Measurements from ENCODE around the gene TAAR6. TPM values are rescaled to one million over a fixed set of nuclear protein-coding genes. Genes with fewer than 3 reads are reported as not detected.
"Not testable (repeated sequence)": the region's sequence is repeated elsewhere in the genome, so short reads cannot be mapped to it uniquely, and the experiment has no call there.

Gene TAAR6
- polyA plus RNA-seq, 1 of the 3 experiments (the other 2 are of a cell fraction), result not detected

DNA sequence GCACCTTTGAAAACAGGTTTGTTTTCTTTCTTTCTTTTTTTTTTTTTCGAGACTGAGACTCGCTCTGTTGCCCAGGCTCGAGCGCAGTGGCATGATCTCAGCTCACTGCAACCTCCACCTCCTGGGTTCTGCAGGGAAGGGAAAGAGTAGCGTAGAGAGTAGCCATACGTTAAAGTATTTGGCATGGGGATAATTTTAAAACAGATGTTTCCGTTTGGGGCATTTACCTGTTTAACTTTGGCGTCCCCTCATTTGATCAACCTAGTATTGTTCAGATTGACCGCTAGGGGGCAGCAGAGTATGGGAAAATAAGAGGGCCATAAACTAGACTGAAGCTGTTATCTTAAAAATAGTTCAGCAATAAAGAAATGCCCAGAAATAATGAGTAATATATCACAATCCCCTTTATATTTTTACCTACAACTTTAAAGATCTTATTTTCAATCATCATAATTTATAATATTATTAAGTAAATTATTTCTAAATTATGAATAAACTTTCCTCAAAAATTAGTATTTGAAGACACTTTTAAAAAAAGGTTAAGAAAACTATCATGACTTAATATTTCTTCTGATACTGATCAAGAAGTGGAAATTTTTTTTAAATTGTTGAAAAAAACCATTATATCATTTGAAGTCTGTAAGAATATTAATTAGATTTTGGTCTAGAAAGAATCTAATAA lies 39.7 kb upstream of the TAAR6 start:
- peak; percentile 28 for DNase-seq
- CTCF ChIA-PET, result interaction anchor here (0.6 to 2.8 kb wide), 31 partner anchors 8 to 1039 kb away, joined by 3 to 33 read pairs (median 5); partner anchors contain the start of genes SLC18B1, STX7, TAAR6 and TAAR8
- Histone ChIP-seq H3K9me3 (no peaks in the 10 kb centered on the region), H3K4me1 (ENCODE audit: control insufficient read depth in 1 of 2, insufficient read depth in 2 of 2, low read depth in 1 of 2, low read length in 1 of 2) (no peaks in the 10 kb centered on the region), H3K27me3 (ENCODE audit: insufficient read depth) (peaks cover 22% of the 10 kb centered on the region; the same call in 1 of the 2 replicates), H3K79me2 (ENCODE audit: insufficient read depth) (no peaks in the 10 kb centered on the region), H2AFZ (ENCODE audit: low read depth) (0 out of 2 replicates have a peak overlapping the region, but pooled peaks have one; percentile 11), H3K9ac (no peak overlapping the region), H3K9me2 (no peaks in the 10 kb centered on the region), H3K27ac (ENCODE audit: low read depth in 2 of 2, low read length in 1 of 2) (no peak overlapping the region), H3K36me3 (replicated peaks in 1 of 2; ENCODE audit: control insufficient read depth in 1 of 2, insufficient read depth in 2 of 2, low read length in 1 of 2) (no peaks in the 10 kb centered on the region), H3K4me2 (peak overlapping the region; percentile 52; the same call in 1 of the 2 replicates), H3K4me3 (ENCODE audit: low read depth in 2 of 2, low read length in 1 of 2) (peak overlapping the region in 1 of 2 experiments; percentile 54; a peak in 1 of 4 replicates), H3F3A (replicated peaks; ENCODE audit: insufficient read depth) (no peaks in the 10 kb centered on the region), H4K20me1 (ENCODE audit: insufficient read depth) (no peaks in the 10 kb centered on the region)
- 20% methylated on average over 9 of the region's 9 CpGs for WGBS (ENCODE audit: low lambda C conversion rate)
- TF ChIP-seq RAD21 (IDR thresholded peaks at IDR 0.05; ENCODE audit: low read length) (peak; percentile 76), SMC3 (IDR thresholded peaks at IDR 0.05; ENCODE audit: low read depth, low read length) (peak; percentile 32; the same call in 1 of the 2 replicates), RXRA (IDR thresholded peaks at IDR 0.05; ENCODE audit: borderline replicate concordance, low read depth) (no peak), CHD2 (IDR thresholded peaks at IDR 0.05; ENCODE audit: low read length, partially characterized antibody) (no peak)
- TF ChIP-seq, protein P1, sequence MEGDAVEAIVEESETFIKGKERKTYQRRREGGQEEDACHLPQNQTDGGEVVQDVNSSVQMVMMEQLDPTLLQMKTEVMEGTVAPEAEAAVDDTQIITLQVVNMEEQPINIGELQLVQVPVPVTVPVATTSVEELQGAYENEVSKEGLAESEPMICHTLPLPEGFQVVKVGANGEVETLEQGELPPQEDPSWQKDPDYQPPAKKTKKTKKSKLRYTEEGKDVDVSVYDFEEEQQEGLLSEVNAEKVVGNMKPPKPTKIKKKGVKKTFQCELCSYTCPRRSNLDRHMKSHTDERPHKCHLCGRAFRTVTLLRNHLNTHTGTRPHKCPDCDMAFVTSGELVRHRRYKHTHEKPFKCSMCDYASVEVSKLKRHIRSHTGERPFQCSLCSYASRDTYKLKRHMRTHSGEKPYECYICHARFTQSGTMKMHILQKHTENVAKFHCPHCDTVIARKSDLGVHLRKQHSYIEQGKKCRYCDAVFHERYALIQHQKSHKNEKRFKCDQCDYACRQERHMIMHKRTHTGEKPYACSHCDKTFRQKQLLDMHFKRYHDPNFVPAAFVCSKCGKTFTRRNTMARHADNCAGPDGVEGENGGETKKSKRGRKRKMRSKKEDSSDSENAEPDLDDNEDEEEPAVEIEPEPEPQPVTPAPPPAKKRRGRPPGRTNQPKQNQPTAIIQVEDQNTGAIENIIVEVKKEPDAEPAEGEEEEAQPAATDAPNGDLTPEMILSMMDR (IDR thresholded peaks at IDR 0.05), result peak; percentile 88
- POLR2A ChIA-PET, result no interaction called here

DNA sequence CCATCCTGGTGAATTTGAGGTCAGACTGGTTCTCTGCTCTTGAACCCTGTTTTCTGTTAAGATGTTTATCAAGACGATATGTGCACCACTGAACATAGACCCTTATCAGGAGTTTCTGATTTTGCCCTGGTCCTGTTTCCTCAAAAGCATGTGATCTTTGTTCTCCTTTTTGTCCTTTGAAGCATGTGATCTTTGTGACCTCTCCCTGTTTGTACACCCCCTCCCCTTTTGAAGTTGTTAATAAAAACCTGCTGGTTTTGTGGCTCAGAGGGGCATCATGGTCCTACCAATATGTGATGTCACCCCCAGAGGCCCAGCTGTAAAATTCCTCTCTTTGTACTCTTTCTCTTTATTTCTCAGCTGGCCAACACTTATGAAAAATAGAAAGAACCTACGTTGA lies 35.6 kb upstream of the TAAR6 start:
- H3K9ac ChIP-seq; CTCF ChIA-PET; H3K4me2 ChIP-seq; H2AFZ ChIP-seq (ENCODE audit: low read depth); H3K79me2 ChIP-seq (ENCODE audit: insufficient read depth); H3K9me2 ChIP-seq; POLR2A ChIA-PET; H3K9me3 ChIP-seq; H3K27ac ChIP-seq (ENCODE audit: low read depth in 2 of 2, low read length in 1 of 2); H3F3A ChIP-seq (replicated peaks; ENCODE audit: insufficient read depth); H3K4me1 ChIP-seq (ENCODE audit: control insufficient read depth in 1 of 2, insufficient read depth in 2 of 2, low read depth in 1 of 2, low read length in 1 of 2); H3K36me3 ChIP-seq (replicated peaks in 1 of 2; ENCODE audit: control insufficient read depth in 1 of 2, insufficient read depth in 2 of 2, low read length in 1 of 2); DNase-seq; H4K20me1 ChIP-seq (ENCODE audit: insufficient read depth); H3K4me3 ChIP-seq (ENCODE audit: low read depth in 2 of 2, low read length in 1 of 2): not testable (repeated sequence)
- peaks cover 12% of the 10 kb centered on the region; the same call in 1 of the 2 replicates for H3K27me3 ChIP-seq (ENCODE audit: insufficient read depth)
- WGBS (ENCODE audit: low lambda C conversion rate), result 14% methylated on average over 2 of the region's 2 CpGs

DNA sequence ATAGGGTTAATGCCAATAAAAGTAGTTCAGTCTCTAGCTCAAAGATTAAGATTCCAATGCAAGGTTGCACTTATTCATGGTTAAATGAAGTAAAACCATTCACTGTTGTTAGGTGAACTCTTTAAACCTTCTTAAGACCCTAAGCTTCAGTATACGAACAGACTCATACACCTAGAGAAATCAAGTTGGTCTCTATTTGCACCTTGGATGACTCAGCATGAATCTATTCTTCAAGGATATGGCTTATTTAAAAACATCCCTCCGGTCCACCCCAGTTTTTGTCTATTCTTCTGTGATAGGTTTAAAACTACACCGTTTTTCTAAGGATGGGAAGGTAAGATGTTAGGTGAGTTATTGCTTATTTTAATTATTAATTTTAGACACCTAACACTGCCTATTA lies 33.0 kb upstream of the TAAR6 start:
- CTCF ChIA-PET, result interaction anchor here (2.4 kb wide), 1 partner anchor 257 kb away, joined by 7 read pairs; no protein-coding TSS in a partner anchor

More for the DNA sequence above, 33.0 kb upstream of the TAAR6 start:
- WGBS (ENCODE audit: low lambda C conversion rate), result 4% methylated on average over 3 of the region's 3 CpGs
- Histone ChIP-seq H3K4me1 (ENCODE audit: control insufficient read depth in 1 of 2, insufficient read depth in 2 of 2, low read depth in 1 of 2, low read length in 1 of 2) (no peaks in the 10 kb centered on the region), H3K9me3 (no peaks in the 10 kb centered on the region), H4K20me1 (ENCODE audit: insufficient read depth) (no peaks in the 10 kb centered on the region), H2AFZ (ENCODE audit: low read depth) (no peak overlapping the region), H3K4me2 (no peak overlapping the region), H3K9me2 (no peaks in the 10 kb centered on the region), H3K9ac (no peak overlapping the region), H3K79me2 (ENCODE audit: insufficient read depth) (no peaks in the 10 kb centered on the region), H3F3A (replicated peaks; ENCODE audit: insufficient read depth) (no peaks in the 10 kb centered on the region), H3K27ac (ENCODE audit: low read depth in 2 of 2, low read length in 1 of 2) (no peak overlapping the region), H3K4me3 (ENCODE audit: low read depth in 2 of 2, low read length in 1 of 2) (no peak overlapping the region), H3K27me3 (ENCODE audit: insufficient read depth) (peaks cover 21% of the 10 kb centered on the region), H3K36me3 (replicated peaks in 1 of 2; ENCODE audit: control insufficient read depth in 1 of 2, insufficient read depth in 2 of 2, low read length in 1 of 2) (no peaks in the 10 kb centered on the region)
- TF ChIP-seq TAF1 (IDR thresholded peaks at IDR 0.05; ENCODE audit: borderline replicate concordance, low read depth, low read length) (no peak), RCOR1 (IDR thresholded peaks at IDR 0.05; ENCODE audit: low read length) (no peak), FOSL2 (IDR thresholded peaks at IDR 0.05; ENCODE audit: borderline replicate concordance, low read depth) (no peak), JUND (IDR thresholded peaks at IDR 0.05) (no peak), NRF1 (IDR thresholded peaks at IDR 0.05; ENCODE audit: low read depth, low read length) (no peak), FOXJ3 (CRISPR knock-in tag; IDR thresholded peaks at IDR 0.05) (no peak)
- TF ChIP-seq, protein P1 (IDR thresholded peaks at IDR 0.05), result no peak
- POLR2A ChIA-PET, result no interaction called here
- no peak for DNase-seq

Measured in SK-N-SH (cell line).